PC-3 (cell line): ENCODE results near the gene PLIN5. TPM values are rescaled to one million over a fixed set of nuclear protein-coding genes. Genes with fewer than 3 reads are reported as not detected.

Experiments
- ATAC-seq: fragments of 200-7000 bp; cut with Tn5 transposase; 2 replicates; pipeline ENCODE4 v1.9.1; 2020; ENCODE audit warnings: mild to moderate bottlenecking, moderate library complexity
- BruUV-seq: library from RNA; stranded (reverse); fragments of 400-500 nt; replicated peaks from 2 replicates; lab custom pipeline; 2021; lab: Mats Ljungman, UMichigan
- CTCF ChIA-PET: fragments of 300-600 bp; sonication (Branson Sonifier 250); formaldehyde crosslinking; loops from one replicate; lab custom pipeline; 2022; ENCODE audit warnings: antibody characterized with exemption; lab: Charles Lee
- POLR2A ChIA-PET: fragments of 300-600 bp; sonication (Branson Sonifier 250); formaldehyde crosslinking; loops from one replicate; lab custom pipeline; 2022; ENCODE audit warnings: antibody characterized with exemption; ENCODE audit not compliant: unreplicated experiment; lab: Charles Lee
- DNase-seq: peaks from one replicate; pipeline ENCODE4 v3.0.0-alpha.2; 2015
- H2AFZ ChIP-seq: fragments of 300-600 bp; sonication (generic); 2 replicates; pipeline ENCODE4 v1.6.0; 2016; ENCODE audit warnings: antibody characterized with exemption, low read length
- H3F3A ChIP-seq: fragments of 300-600 bp; sonication (generic); one replicate; pipeline ENCODE4 v1.6.0; 2017; ENCODE audit warnings: antibody characterized with exemption, low read length, control low read depth, mild to moderate bottlenecking; ENCODE audit not compliant: unreplicated experiment
- H3K27ac ChIP-seq: fragments of 300-600 bp; sonication (generic); 2 replicates; pipeline ENCODE4 v1.5.1; 2016; ENCODE audit warnings: mild to moderate bottlenecking, low read length
- H3K27me3 ChIP-seq: fragments of 300-600 bp; sonication (generic); 2 replicates; pipeline ENCODE4 v1.6.1; 2016; ENCODE audit warnings: low read length, mixed read lengths
- H3K36me3 ChIP-seq: fragments of 300-600 bp; sonication (generic); 2 replicates; pipeline ENCODE4 v1.6.1; 2016; ENCODE audit warnings: low read depth, mixed run types, low read length, mixed read lengths
- H3K4me1 ChIP-seq: fragments of 300-600 bp; sonication (generic); 2 replicates; pipeline ENCODE4 v1.5.1; 2016; ENCODE audit warnings: low read length; ENCODE audit not compliant: insufficient read depth
- H3K4me2 ChIP-seq: fragments of 300-600 bp; sonication (generic); 2 replicates; pipeline ENCODE4 v1.6.0; 2016; ENCODE audit warnings: low read length
- H3K4me3 ChIP-seq: fragments of 300-600 bp; sonication (generic); 2 replicates; pipeline ENCODE4 v1.5.1; 2016; ENCODE audit warnings: mild to moderate bottlenecking, low read length, mixed read lengths
- H3K79me2 ChIP-seq: fragments of 300-600 bp; sonication (generic); 2 replicates; pipeline ENCODE4 v1.6.1; 2017; ENCODE audit warnings: low read length, mixed read lengths
- H3K9ac ChIP-seq: fragments of 300-600 bp; sonication (generic); 2 replicates; pipeline ENCODE4 v1.6.0; 2016; ENCODE audit warnings: mild to moderate bottlenecking, low read length
- H3K9me2 ChIP-seq: fragments of 300-600 bp; sonication (generic); replicated peaks from 2 replicates; pipeline ENCODE4 v1.6.1; 2016; ENCODE audit warnings: mixed run types, low read length, mixed read lengths
- H3K9me3 ChIP-seq: fragments of 300-600 bp; sonication (generic); 2 replicates; pipeline ENCODE4 v1.6.1; 2016; ENCODE audit warnings: low read length, mixed read lengths
- H4K20me1 ChIP-seq: fragments of 300-600 bp; sonication (generic); 2 replicates; pipeline ENCODE4 v1.6.1; 2016; ENCODE audit warnings: low read length, mixed read lengths
- EZH2 ChIP-seq: fragments of 300-600 bp; sonication (generic); IDR thresholded peaks from one replicate; pipeline ENCODE4 v1.6.1; 2017; ENCODE audit warnings: antibody characterized with exemption, mild to moderate bottlenecking, low read length; ENCODE audit not compliant: unreplicated experiment
- EZH2phosphoT487 ChIP-seq: fragments of 300-600 bp; sonication (generic); IDR thresholded peaks from 2 replicates; pipeline ENCODE4 v1.6.1; 2018; ENCODE audit warnings: mild to moderate bottlenecking, antibody characterized with exemption, low read length, borderline replicate concordance
- intact Hi-C: fragments of 100-400 bp; cut with micrococcal nuclease; formaldehyde crosslinking; loops from 2 replicates; pipeline ENCODE4 v1.9.0; 2023
- total RNA-seq: library from RNA; depleted of rRNA; stranded (reverse); fragments of >200 nt; gene quantifications from 2 replicates; pipeline ENCODE4 v1.2.3, GENCODE V29; 2014
- TF ChIP-seq, protein P1 (sequence below): fragments of 300-600 bp; sonication (generic); conservative IDR thresholded peaks from 2 replicates; pipeline ENCODE4 v1.5.1; 2017; ENCODE audit warnings: antibody characterized with exemption, low read depth, mild to moderate bottlenecking, low read length

The PLIN5 gene
- total RNA-seq, 1 experiment from 2014 or later, result 1.2 TPM

DNA sequence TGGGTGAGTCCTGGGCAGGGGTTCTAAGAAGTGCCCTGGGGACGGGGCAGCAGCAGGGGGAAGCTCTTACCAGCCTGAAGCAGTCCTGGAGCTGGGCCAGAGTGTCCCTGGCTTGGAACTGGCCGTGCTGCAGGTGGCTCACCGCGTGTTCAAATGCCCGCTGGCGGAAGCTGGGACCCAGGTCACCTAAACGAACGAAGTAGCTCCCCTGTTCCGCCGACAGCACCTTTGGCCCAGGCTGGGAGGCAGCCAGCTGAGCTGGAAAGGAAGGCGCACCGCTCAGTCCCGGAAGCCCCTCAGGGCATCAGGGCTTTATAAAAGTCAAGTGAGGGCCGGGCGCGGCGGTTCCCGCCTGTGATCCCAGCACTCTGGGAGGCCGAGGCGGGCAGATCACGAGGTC lies 26.3 kb downstream of the PLIN5 start:
- H3K36me3 ChIP-seq, result no peaks in the 10 kb centered on the region
- no peaks in the 10 kb centered on the region for H3K27me3 ChIP-seq
- H3K4me3 ChIP-seq, result no peak overlapping the region
- no peak overlapping the region for H3K9ac ChIP-seq
- no peak overlapping the region for H2AFZ ChIP-seq
- TF ChIP-seq, protein P1, sequence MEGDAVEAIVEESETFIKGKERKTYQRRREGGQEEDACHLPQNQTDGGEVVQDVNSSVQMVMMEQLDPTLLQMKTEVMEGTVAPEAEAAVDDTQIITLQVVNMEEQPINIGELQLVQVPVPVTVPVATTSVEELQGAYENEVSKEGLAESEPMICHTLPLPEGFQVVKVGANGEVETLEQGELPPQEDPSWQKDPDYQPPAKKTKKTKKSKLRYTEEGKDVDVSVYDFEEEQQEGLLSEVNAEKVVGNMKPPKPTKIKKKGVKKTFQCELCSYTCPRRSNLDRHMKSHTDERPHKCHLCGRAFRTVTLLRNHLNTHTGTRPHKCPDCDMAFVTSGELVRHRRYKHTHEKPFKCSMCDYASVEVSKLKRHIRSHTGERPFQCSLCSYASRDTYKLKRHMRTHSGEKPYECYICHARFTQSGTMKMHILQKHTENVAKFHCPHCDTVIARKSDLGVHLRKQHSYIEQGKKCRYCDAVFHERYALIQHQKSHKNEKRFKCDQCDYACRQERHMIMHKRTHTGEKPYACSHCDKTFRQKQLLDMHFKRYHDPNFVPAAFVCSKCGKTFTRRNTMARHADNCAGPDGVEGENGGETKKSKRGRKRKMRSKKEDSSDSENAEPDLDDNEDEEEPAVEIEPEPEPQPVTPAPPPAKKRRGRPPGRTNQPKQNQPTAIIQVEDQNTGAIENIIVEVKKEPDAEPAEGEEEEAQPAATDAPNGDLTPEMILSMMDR, result no peak
- TF ChIP-seq EZH2 (no peak), EZH2phosphoT487 (no peak)
- no peaks in the 10 kb centered on the region for H3F3A ChIP-seq
- ChIA-PET CTCF (interaction anchor here (0.7 kb wide), 1 partner anchor 15 kb away, joined by 3 read pairs; no protein-coding TSS in a partner anchor), POLR2A (no interaction called here)
- H3K9me2 ChIP-seq, result no peaks in the 10 kb centered on the region
- H3K4me1 ChIP-seq, result peaks cover 8% of the 10 kb centered on the region
- H3K4me2 ChIP-seq, result no peak overlapping the region
- BruUV-seq, result no TSS peak
- intact Hi-C loops, result no loop called here
- no peaks in the 10 kb centered on the region for H3K79me2 ChIP-seq
- no peaks in the 10 kb centered on the region for H3K9me3 ChIP-seq
- DNase-seq, result no peak
- ATAC-seq, result no peak
- no peak overlapping the region for H3K27ac ChIP-seq
- H4K20me1 ChIP-seq, result no peaks in the 10 kb centered on the region

DNA sequence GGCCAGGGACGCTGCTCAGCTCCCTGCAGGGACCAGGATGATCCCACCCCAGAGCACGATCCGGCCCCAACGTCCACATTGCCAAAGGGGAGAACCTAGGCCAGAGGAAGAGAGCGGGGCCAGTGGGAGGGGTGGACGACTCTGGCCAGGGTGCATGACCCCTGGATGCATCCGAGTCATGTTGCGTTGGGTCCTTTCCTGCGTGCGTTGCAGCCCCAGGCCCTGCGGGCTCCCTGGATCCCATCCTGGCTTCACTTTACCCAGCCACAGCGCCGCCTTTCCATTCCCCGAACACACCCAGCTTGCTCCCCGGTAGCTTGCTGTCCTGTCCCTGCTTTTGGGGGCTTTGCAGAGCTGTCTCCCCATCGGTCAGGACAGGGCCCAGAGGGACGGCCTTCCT lies 27.2 kb downstream of the PLIN5 start:
- H3K9ac ChIP-seq, result no peak overlapping the region
- DNase-seq (no peak), ATAC-seq (no peak)
- BruUV-seq, result no TSS peak
- peaks cover 8% of the 10 kb centered on the region for H3K4me1 ChIP-seq
- H3K9me2 ChIP-seq, result no peaks in the 10 kb centered on the region
- no peaks in the 10 kb centered on the region for H3K79me2 ChIP-seq
- intact Hi-C loops, result no loop called here
- no peak overlapping the region for H3K4me3 ChIP-seq
- no peak overlapping the region for H3K4me2 ChIP-seq
- no peaks in the 10 kb centered on the region for H4K20me1 ChIP-seq
- H3K36me3 ChIP-seq, result no peaks in the 10 kb centered on the region
- H3K27me3 ChIP-seq, result no peaks in the 10 kb centered on the region
- ChIA-PET CTCF (no interaction called here), POLR2A (interaction anchor here (0.5 kb wide), 1 partner anchor 19 kb away, joined by 3 read pairs; no protein-coding TSS in a partner anchor)
- no peak overlapping the region for H2AFZ ChIP-seq
- TF ChIP-seq, protein P1, result no peak
- TF ChIP-seq EZH2phosphoT487 (no peak), EZH2 (no peak)
- no peaks in the 10 kb centered on the region for H3F3A ChIP-seq
- no peak overlapping the region for H3K27ac ChIP-seq
- H3K9me3 ChIP-seq, result no peaks in the 10 kb centered on the region

DNA sequence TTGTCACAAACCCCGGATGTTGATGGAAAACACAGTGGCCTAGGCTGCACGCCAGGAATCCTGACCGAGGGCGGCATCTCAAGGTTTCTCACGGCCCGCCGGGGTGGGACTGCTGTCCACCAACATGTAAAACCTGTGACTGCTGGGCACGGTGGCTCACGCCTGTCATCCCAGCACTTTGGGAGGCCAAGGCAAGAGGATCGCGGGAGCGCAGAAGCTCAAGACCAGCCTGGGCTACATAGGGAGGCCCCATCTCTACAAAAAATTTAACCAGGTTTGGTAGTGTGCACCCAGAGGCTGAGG lies 27.9 kb downstream of the PLIN5 start:
- H2AFZ ChIP-seq, result no peak overlapping the region
- no peaks in the 10 kb centered on the region for H3K36me3 ChIP-seq
- DNase-seq (no peak), ATAC-seq (no peak)
- POLR2A ChIA-PET, result interaction anchor here (0.5 kb wide), 1 partner anchor 18 kb away, joined by 3 read pairs; no protein-coding TSS in a partner anchor
- no peaks in the 10 kb centered on the region for H3K9me2 ChIP-seq
- intact Hi-C loops, result no loop called here
- no peaks in the 10 kb centered on the region for H4K20me1 ChIP-seq
- H3K9me3 ChIP-seq, result no peaks in the 10 kb centered on the region
- H3K4me1 ChIP-seq, result peaks cover 8% of the 10 kb centered on the region
- no peak overlapping the region for H3K4me3 ChIP-seq
- no peak overlapping the region for H3K9ac ChIP-seq
- H3K4me2 ChIP-seq, result no peak overlapping the region
- H3K27ac ChIP-seq, result no peak overlapping the region
- H3K79me2 ChIP-seq, result no peaks in the 10 kb centered on the region
- H3K27me3 ChIP-seq, result no peaks in the 10 kb centered on the region
- BruUV-seq, result no TSS peak
- TF ChIP-seq, protein P1, result no peak
- no peak for TF ChIP-seq EZH2phosphoT487
- no peak for TF ChIP-seq EZH2
- no peaks in the 10 kb centered on the region for H3F3A ChIP-seq
- CTCF ChIA-PET, result no interaction called here
